Nephron progenitor cell (in vitro differentiated cells): Measurements from ENCODE around the gene LRIT3.
"Not testable (repeated sequence)": the region's sequence is repeated elsewhere in the genome, so short reads cannot be mapped to it uniquely, and the experiment has no call there.

Source experiments
- DNase-seq: peaks from one replicate; pipeline ENCODE4 v3.0.0; 2021
- H3K27ac Mint-ChIP-seq: 2 replicates; pipeline ENCODE4 v1.8.0; 2021; ENCODE audit warnings: mild to moderate bottlenecking, moderate library complexity, mixed read lengths
- H3K27me3 Mint-ChIP-seq: 2 replicates; pipeline ENCODE4 v1.8.0; 2021; ENCODE audit warnings: mild to moderate bottlenecking, low read depth, mixed read lengths; ENCODE audit not compliant: poor library complexity
- H3K36me3 Mint-ChIP-seq: 2 replicates; pipeline ENCODE4 v1.8.0; 2021; ENCODE audit warnings: low read depth, mixed read lengths
- H3K4me1 Mint-ChIP-seq: 2 replicates; pipeline ENCODE4 v1.8.0; 2021; ENCODE audit warnings: mixed read lengths
- H3K4me3 Mint-ChIP-seq: 2 replicates; pipeline ENCODE4 v1.8.0; 2021; ENCODE audit warnings: mild to moderate bottlenecking, moderate library complexity, mixed read lengths
- H3K9me3 Mint-ChIP-seq: 2 replicates; pipeline ENCODE4 v1.8.0; 2021; ENCODE audit warnings: mild to moderate bottlenecking, moderate library complexity, mixed read lengths
- TF ChIP-seq, protein P1 (sequence below): fragments of 200-600 bp; sonication (generic); IDR thresholded peaks from 2 replicates; pipeline ENCODE4 v1.5.0; 2021; ENCODE audit warnings: antibody characterized with exemption

Gene LRIT3

DNA sequence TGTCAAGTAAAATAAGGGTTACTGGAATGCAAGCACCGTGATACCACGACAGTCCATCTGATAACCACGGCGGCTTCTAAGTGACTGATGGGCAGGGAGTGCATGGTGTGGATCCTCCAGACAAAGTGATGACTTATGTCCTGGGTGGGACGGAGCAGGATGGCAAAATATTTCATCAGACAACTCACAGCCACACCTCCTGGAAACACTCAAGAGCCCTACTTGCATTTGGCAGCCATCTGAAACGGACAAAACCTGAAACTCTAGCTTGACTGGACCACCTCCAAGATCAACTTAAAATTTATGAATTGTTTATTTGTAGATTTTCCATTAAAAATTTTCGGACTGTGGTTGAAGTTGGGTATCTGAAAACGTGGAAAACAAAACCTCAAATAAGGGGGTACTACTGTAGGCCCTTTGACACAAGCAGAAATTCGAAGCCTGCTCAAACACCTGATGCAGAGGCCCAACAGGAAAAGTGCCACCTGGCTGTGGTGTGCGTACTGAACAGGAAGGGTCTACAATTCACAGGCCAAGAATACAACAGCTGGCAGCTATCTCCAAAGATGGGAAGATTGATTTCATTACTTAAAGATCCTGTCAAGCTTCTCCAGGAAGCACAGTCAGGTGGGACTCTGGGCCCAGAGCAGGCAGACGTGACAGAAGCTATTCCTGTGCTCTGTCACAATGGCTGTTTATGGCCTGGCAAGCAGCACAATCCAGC lies 26.0 kb downstream of the LRIT3 start:
- Mint-ChIP-seq H3K9me3 (no peaks in the 10 kb centered on the region), H3K4me1 (no peaks in the 10 kb centered on the region), H3K27me3 (no peaks in the 10 kb centered on the region), H3K36me3 (no peaks in the 10 kb centered on the region), H3K4me3 (no peak overlapping the region), H3K27ac (no peak overlapping the region)
- no peak for DNase-seq
- TF ChIP-seq, protein P1, sequence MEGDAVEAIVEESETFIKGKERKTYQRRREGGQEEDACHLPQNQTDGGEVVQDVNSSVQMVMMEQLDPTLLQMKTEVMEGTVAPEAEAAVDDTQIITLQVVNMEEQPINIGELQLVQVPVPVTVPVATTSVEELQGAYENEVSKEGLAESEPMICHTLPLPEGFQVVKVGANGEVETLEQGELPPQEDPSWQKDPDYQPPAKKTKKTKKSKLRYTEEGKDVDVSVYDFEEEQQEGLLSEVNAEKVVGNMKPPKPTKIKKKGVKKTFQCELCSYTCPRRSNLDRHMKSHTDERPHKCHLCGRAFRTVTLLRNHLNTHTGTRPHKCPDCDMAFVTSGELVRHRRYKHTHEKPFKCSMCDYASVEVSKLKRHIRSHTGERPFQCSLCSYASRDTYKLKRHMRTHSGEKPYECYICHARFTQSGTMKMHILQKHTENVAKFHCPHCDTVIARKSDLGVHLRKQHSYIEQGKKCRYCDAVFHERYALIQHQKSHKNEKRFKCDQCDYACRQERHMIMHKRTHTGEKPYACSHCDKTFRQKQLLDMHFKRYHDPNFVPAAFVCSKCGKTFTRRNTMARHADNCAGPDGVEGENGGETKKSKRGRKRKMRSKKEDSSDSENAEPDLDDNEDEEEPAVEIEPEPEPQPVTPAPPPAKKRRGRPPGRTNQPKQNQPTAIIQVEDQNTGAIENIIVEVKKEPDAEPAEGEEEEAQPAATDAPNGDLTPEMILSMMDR: no peak

DNA sequence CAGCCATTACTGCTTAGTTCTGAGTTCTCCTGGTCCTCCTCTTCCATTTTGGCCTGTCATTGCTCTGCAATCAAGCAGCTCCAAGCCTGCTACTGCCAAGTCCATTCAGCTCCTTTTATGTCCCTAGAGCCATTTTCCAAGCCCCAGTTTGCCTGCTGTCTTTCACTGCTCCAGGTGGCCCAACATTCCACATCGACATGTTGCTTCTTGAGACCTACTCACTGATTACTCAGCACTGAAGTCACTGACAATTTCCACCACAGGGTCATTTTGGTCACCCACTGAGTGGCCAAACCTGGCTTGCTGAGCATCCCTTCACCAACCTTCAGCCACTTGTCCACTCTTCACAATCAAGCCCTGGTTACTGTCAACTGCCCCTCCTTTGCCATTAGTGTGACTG lies 27.2 kb downstream of the LRIT3 start:
- TF ChIP-seq, protein P1: no peak
- H3K4me3 Mint-ChIP-seq: no peak overlapping the region
- no peaks in the 10 kb centered on the region for H3K4me1 Mint-ChIP-seq

DNA sequence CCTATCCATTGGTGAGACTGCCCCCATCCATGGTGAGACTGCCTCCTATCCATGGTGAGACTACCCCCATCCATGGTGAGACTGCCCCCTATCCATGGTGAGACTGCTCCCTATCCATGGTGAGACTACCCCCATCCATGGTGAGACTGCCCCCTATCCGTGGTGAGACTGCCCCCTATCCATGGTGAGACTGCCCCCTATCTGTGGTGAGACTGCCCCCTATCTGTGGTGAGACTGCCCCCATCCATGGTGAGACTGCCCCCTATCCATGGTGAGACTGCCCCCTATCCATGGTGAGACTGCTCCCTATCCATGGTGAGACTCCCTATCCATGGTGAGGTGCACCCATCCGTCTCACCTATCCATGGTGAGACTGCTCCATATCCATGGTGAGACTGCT lies 27.6 kb downstream of the LRIT3 start:
- H3K9me3 Mint-ChIP-seq, H3K4me3 Mint-ChIP-seq, DNase-seq, H3K36me3 Mint-ChIP-seq, H3K4me1 Mint-ChIP-seq, H3K27ac Mint-ChIP-seq, H3K27me3 Mint-ChIP-seq: not testable (repeated sequence)

More for the DNA sequence above, 27.2 kb downstream of the LRIT3 start:
- Mint-ChIP-seq H3K27me3 (no peaks in the 10 kb centered on the region), H3K9me3 (no peaks in the 10 kb centered on the region), H3K36me3 (no peaks in the 10 kb centered on the region), H3K27ac (no peak overlapping the region)
- DNase-seq: no peak

DNA sequence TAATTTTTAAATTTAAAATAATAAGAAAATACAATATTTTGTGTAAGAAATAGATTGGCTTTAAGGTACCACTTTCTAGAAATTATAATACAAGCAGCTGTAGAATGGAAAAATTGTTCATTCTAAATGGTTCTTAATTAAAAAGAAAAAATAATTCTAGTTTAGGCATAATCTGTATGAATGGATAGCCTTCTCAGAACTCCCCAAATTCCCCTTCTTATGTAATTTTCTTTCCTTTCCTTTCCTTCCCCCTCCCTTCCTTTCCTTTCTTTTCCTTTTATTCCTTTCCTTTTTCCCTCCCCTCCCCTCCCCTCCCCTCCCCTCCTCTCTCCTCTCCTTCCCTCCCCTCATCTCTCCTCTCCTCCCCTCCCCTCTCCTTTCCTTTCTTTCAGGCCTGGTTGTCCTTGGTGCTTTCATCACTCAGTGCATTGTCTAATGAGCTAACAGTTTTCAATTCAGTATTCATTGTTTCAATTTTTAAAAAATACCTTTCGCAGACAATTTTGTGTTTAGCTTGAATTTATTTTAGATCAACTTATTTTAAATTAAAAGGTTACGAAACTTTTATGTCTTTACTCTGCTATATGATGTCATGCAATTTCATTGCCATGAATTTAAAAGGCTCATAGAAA lies 28.8 kb downstream of the LRIT3 start:
- H3K4me1 Mint-ChIP-seq: no peaks in the 10 kb centered on the region
- no peak for DNase-seq
- no peaks in the 10 kb centered on the region for H3K9me3 Mint-ChIP-seq
- TF ChIP-seq, protein P1: no peak
- no peaks in the 10 kb centered on the region for H3K27me3 Mint-ChIP-seq
- H3K27ac Mint-ChIP-seq: no peak overlapping the region
- no peaks in the 10 kb centered on the region for H3K36me3 Mint-ChIP-seq
- H3K4me3 Mint-ChIP-seq: no peak overlapping the region

DNA sequence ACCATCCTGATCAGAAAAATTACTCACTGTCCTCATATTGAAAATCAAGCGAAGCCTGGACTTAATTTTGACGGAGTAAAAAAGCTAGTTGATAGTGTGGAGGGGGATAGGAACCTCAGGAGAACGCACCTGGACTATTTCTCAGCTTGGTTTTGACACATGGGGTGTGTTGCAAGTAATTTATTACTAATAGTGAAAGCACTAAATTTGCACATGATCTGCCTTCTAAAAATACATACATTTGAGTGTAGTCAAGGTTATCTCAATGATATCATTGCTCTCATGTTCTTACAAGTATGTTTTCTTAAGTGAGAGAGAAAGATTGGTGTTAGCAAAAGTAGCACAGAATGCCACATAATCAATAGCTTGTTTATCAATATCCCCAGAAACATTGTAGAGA lies 29.5 kb downstream of the LRIT3 start:
- DNase-seq: no peak
- H3K4me3 Mint-ChIP-seq: no peak overlapping the region
- TF ChIP-seq, protein P1: no peak
- H3K36me3 Mint-ChIP-seq: no peaks in the 10 kb centered on the region
- H3K27ac Mint-ChIP-seq: no peak overlapping the region
- H3K9me3 Mint-ChIP-seq: no peaks in the 10 kb centered on the region
- H3K4me1 Mint-ChIP-seq: no peaks in the 10 kb centered on the region
- no peaks in the 10 kb centered on the region for H3K27me3 Mint-ChIP-seq

DNA sequence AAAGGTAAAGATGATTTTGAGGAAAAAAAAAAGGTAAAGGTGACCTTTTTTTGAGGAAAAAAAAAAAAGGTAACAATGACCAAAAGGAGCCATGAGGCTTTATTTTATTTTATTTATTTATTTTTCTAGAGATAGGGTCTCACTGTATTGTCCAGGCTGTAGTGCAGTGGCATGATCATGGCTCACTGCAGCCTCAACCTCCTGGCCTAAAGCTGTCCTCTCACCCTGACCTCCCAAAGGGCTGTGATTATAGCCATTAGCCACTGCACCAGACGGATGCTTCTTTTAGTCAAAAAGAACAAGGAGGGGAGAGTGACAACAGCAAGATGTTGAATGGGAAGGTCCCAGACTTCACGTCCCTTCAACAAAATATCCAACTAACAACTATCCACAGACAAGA lies 30.4 kb downstream of the LRIT3 start:
- no peak for DNase-seq
- TF ChIP-seq, protein P1: no peak
- Mint-ChIP-seq H3K36me3 (no peaks in the 10 kb centered on the region), H3K27me3 (peaks cover 3% of the 10 kb centered on the region), H3K4me1 (no peaks in the 10 kb centered on the region), H3K9me3 (no peaks in the 10 kb centered on the region), H3K4me3 (no peak overlapping the region), H3K27ac (no peak overlapping the region)
